Midbrain (tissue), 1 donor: ENCODE measurements around the gene GFRA1.

Experiments
- DNase-seq: peaks from one replicate; lab custom pipeline; 2025; lab: John Stamatoyannopoulos, UW

GFRA1 gene

DNA sequence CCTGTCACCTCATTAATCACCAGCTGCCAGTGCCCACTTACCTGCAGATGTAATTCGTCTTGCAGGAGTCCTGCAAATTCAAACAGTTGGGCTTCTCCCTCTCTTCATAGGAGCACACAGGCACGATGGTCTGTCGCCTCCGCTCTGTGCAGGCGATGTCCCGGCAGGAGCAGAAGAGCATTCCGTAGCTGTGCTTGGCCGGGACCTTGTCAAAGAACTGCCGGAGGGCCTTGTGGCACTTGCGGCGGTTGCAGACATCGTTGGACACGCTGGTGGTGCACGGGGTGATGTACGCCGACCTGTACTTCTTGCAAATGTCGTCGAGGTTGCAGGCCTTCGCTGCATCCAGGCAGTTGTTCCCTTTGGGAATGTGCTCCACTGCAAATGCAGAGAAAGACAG lies 147.8 kb downstream of the GFRA1 start:
- DNase-seq = no peak

DNA sequence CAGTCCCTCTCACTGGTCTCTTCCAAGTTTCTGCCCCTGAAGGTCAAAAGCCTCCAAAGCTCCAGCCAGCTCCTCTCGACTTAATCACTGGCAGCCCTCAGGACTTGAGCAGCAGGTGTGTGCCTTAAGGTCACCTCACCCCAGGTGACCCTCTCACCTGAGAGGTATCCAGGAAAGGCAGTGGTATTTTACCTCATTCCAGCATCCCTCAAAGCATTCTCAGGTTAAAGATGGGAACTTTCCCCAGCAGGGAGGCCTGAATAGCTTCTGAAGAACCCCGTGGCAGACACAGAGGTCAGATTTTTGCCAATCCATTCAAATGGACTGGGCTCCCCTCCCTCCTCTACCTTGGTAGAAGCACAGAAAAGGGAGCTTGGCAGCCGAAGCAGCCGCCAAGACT lies 148.2 kb downstream of the GFRA1 start:
- DNase-seq = no peak

DNA sequence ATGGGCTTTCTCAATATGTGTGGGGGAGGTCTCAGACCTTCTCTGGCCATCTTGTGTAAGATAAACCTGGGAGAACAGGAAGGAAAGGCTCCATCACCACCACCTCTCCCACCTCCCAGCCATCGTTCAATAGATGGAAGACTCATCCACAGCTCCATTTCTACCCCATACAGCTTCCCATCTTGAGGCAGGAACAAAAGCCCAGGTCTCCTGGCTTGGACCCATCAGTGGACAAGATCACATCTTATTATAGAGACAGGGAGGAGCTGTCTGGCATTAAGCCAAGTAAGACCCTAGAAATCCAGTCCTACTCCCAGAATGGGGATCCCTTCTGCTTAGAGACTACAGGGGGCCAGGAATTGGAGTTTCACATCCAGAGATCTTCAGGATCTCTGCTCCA lies 150.3 kb downstream of the GFRA1 start:
- DNase-seq = no peak

DNA sequence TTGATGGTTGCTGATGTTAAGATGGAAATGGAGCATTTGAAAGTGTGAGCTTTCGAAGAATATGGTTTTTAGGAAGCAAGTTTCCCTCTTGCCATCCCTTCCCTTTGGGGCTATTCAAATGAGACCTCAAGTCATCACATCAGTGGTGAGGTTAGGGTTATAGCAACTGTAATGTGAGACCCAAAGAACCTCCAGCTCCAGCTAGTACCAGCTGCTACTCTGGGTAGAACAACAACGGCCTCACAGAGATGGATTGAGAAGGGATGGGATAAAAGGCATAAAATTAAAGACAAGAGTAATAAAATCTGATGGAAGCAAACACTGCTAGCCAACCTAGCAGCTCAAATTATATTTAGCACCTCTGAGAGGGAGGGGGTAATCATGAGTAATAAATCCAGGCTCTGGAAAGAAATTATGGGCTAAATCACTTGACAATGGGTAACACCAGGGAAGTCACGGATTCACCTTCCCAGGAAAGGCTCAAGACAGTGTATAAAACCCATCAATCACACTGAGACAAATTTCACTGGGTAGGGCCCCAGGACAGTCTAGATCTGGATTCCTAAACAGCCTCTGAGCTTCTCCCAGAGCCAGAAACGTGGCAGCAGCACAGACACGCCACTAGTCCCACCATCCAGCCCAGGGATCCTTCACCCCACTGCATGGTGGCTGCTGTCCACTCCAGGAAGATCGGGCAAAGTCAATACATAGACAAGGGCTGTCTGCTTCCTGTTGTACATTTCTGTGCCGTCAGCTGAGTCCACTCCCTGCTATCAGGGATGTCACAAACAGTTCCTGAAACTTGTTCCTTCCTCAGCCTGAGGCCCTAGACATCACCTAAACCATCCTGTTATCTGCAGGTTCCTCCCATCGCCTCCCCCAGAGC lies 151.1 kb downstream of the GFRA1 start:
- DNase-seq = no peak

DNA sequence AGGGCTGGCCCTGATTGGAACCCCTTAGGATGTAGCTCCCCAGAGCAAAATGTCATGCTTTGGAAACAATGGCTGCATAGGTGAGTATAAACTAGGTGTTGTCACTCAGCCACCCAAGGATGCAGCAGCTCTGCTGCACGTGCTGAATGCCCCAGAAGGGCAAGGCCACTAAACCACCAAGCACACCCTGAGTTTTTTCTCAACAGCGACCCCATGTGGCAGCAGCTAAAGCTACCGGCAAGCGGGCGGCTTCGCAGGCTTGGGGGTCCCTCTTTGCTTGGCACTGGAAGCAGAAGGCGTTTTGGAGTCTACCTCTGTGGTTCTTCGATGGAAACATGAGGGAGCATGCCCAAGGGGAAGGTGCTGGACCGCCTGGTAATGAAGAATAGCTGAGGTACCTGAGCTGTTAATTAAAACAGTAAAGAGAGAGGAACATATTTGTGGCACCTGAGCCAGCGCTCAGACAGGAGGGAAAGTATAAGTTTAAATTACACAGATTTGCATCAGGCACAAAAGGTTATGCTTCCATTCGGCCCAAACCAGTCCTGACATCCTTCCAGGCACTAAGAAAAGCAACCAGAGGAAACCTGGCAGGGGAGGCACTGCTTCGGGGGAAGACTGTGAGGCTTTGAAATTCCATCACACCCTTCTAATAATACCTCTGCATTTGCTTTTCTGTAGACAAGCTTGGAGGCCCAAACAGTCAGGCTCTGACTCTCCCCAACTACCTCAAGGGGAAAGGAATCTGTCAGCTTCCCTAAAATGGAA lies 152.1 kb downstream of the GFRA1 start:
- peak; percentile 1 for DNase-seq

DNA sequence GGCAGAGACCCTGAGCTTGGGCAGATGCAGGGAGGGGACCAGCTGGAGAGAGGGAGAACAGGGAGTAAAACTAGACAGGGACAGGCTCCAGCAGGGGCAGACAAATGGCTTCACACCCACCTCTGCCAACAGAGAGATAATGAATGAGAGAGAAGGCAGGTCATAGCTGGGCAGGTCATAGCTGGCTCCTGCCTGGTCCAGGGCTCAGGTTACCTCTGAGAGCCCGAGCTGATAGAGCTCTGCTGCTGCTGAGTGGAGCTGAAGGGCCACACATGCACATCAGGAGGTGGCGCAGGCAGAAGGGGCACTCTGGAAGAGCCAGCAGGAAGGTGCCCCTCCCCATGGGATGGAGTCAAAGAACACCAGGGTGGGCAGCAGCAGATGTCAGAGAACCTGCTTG lies 154.2 kb downstream of the GFRA1 start:
- no peak for DNase-seq

DNA sequence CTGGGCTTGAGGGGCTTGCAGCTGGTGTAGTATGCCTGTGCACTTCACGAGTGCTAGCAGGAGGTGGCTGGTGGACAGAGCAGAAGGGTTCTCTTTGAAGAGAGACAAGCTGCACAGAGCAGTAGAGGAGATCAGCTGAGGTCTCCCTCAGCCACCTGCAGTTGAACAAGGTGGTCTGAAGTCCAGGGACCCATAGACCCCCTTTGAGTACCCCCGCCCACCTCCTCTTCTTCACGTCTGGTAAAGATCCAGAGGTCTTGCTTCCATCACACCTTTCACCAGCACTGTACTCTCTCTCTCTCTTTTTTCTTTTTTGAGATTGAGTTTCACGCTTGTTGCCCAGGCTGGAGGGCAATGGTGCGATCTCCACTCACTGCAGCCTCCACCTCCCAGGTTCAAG lies 157.2 kb downstream of the GFRA1 start:
- no peak for DNase-seq

DNA sequence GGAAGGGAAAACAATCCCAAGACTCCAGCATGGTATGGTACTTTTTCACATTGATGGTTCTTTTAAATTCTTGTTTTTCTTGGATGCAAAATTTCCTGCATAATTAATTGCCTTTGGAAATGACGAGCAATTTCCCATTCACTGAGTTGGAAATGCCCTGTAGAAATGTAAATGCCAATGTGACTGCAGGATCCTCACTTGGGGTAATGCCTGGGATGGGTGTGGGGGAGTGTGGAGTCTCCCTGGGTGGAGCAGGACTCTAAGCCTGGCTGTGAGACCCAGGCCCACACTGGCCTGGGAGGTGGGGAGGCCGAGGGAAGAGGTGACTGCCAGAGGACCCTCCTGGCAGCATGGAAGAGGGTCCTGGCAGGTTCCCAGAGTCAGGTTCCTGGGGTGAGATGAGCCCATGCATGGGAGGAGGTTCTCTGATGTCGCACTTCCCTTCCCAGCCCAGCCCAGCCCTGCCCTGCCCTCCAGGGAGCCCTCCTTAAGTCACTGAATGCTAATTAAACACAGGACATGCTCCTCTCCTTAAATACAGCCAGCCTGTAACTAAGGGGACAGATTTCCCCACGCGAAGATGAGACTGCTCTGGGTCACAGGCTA lies 157.9 kb downstream of the GFRA1 start:
- DNase-seq = no peak

DNA sequence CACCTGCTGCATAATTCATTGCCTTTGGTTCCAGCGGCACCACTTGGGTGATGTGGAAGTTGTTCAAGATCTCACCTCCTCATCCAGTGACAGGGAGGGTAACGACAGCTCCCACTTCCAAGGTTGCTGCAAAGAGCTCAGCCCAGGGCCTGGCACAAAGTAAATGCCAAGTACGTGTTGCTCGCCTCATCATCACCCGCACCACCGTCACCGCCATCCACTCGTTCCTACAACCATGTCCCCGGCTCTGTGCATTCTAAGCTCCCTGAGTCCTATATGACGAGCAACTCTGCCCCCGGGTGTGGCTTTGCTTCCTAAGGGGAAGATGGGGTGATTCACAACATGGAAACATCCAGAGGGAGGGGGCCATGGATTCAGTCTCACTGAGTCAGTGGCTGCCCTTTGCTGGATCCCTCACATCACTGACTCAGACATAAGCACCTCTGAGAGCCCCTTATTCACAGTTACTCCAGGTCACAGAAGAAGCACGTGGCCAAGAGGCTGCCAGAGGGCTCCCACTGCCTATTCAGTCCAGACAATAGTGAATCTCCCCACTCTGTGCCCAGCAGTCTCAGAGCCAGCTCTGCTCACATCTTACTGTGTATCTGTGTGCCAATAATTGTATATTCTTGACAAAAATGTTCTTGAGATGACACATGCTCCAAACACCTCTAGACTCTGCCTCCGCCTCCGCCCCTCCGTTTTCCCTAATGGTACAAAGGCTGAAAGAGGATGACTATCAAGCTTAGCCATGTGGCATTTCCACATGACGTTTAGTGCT lies 159.1 kb downstream of the GFRA1 start:
- DNase-seq = no peak

DNA sequence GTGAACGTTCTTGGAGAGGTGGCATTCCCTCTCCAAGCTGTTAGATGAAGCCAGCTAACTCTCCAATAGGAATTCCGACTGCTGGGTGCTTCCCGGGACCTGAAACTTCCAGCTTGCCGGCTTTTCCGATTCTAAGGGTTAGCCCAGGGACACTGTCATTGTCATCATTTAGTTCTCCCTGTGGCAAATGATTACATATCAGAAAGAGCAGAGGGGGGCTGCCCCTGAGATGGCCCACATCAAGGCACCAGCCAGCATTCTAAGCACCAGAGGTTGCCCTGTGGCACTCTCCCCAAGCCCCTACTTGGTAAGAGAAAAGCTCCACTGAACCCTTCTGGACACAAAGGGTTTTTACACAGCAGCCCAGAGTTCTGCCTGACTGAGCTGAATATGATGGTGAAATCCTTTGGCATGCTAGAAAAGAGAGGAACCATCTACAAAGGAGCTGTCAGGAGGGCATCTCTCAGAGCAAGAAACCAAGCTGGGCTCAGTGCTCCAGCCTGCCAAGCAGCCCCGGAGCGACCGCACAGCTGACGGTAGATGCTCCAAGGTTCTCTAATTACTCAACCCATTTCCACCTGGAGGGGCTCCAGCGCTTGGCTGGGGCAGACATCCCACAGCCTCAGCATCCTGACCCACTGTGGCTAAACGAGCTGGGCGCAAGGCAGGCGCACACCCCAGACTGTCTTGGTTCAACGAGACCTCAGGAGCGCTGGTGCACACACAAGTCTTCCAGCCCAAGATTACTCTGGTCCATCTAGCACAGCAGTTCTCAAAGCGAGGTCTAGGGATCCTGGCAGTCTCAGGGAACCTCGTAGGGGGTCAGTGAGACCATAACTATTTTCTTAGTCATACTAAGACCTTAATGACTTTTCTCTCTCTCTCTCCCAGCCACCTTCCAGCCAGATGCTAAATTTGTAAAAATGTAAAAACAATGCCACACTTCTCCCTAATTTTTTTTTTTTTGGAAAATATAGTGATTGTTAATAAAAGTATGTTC lies 160.5 kb downstream of the GFRA1 start:
- DNase-seq = no peak

DNA sequence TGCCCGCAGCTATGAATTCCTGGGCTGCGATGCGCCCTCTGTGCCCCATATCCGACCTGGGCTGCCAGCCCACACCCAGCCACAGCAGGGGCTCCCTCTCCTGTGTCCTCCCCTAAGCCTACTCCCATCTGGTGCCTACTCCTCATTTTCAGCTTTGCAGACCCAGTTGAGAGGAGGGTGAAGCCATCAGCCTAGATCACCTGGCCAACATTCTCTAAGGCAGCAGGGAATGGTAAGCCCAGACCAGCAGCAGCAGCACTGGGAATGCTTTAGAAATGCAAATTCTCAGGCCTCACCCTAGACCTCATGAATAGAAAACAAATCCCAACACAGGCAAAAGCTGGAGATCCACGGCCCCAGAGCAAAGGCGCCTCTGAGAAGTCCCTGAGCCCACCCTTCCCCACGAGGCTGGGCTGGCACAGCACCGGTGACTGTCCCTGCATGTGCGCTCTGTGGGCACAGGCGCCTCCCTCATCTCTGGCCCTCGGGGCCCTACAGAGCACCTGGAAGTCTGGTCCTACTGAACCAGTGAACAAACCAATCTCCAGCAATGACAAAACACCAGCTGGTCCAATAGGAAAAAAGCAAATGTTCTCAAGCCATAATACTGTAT lies 161.4 kb downstream of the GFRA1 start:
- no peak for DNase-seq

DNA sequence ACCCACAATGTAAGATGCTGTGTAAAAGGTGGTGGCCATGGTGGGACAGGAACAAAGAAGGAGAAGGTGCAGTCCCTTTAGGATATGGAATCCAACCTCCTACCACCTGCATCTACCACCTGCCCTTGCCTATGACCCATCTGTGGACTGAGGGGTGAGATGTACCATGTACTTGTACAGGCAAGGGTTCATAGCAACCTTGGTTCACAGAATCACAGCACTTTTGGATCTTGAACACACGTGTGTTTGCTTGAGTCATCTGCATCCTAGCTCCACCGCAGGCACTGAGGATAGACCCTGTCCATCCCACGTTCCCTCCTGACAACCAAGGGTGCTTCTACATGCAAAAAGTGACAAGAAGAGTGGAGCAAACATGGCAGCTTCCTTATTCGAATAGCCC lies 162.3 kb downstream of the GFRA1 start:
- no peak for DNase-seq

DNA sequence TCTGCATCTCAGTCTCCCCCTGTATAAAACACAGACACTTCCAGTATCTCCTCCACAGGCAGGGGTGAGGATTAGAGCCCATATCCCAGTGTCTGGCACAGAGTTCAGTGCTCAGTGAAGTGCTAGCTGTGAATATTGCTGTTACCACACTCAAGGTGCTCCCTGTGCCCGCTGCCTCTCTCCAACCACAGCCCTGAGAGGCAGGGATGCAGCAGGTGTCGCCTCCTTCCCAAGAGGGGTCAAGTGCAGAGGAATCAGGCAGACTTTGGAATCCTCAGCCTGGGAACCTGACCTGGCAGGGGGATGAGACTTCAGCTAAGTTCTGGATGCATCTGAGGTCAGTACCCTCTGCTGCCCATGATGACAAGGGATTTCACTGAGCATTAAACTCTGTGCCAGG lies 163.1 kb downstream of the GFRA1 start:
- no peak for DNase-seq

DNA sequence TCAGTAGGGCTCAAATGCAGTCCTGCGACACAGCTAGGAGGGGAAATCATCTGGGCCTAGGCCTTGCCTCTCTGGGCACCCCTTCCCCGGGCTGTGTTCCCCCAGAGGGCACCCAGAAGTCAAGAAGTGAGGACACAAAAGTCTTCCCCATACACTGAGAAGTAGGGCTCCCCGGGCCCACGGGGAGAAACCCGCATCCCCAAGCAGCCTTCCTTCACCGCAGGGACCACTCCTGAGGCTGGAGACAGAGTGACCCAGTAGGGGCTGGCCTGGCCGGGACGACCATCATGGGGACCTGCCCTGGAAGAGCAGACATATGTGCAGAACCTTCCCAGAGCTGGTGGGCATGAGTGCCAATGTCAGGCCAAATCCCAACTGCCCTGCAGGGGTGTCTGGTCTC lies 163.5 kb downstream of the GFRA1 start:
- no peak for DNase-seq

DNA sequence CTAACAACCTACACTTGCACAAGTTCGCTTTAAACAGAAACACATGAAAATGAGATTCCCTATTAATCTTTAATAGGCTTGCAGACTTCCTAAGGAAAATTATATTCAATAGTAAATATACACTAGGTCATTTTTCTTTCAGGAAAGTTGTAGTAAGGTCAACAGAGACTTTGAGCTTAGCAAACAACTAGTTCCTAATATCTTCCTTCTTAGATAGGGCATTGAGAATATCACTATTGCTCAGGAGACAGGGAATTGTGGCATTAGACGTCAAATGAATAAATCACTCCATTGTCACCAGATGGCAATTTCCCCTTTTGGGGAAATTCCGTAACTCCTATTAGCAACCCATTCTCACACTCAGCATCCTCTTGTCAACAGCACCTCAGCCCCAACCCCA lies 164.9 kb downstream of the GFRA1 start:
- DNase-seq = no peak

DNA sequence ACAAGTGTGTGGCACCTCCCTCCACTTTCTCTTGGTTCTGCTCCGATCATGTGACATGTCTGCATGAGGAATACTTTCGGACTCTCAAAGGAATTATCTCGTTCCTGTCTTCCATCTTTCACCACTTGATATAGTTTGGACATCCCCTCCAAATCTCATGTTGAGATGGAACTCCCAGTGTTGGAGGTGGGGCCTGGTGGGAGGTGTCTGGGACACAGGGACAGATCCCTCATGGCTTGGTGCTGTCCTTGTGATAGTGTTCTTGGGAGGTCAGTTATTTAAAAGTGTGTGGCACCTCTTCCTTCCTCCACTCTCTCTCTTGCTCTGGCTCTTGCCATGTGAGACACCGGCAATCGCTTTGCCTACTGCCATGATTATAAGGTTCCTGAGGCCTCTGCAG lies 166.4 kb downstream of the GFRA1 start:
- DNase-seq = no peak

DNA sequence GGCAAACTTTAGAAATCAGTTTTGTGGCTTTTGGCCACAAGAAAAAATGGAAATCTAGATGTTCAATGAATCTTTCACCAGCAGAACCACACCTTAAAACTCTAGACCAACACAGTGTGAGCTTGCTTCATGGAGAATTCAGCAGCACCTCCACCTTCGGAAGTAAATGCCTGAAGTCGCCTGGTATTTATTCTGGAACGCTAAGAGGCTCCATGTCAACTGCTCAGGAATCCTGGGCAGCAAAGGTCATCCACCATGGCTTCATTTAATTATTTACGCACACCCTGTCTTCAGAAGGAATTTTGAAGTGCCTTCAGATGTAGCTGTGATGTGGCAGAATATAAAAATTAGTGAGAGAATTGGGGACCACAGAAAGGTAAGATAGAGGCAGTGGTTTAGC lies 167.7 kb downstream of the GFRA1 start:
- DNase-seq = no peak

DNA sequence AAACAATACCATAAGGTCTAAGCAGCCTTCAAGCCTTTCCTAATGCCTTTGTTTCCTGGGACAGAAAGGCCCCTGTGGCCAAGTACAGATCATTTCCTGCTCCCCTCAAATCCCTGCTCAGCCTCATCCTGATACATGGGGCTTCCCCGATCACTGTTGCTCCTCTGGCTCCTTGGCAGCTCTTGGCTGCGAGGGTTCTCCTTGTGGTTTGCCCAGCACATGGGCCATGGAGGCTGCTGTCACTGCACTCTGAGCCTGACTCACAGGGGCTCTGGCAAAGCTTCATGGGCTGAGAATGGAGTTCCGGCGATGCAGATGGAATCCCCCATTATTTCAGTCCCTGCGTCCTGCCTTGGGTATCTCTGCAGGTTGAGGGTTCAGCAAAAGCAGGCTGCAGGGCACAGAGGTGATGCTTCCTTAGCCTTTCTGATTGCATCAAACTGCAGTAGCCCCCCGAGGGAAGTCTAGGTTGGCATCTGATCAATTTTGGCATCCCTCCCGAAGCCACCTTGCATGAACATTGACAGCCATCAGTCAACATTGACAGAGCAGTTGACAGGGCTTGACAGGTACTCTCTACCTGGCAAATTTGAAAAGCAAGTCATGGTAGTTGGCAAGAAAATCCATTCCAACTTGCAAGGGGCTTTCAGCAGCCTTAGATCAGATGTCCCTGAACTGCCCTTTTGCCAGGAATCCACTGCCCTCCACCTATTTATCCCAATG lies 168.6 kb downstream of the GFRA1 start:
- no peak for DNase-seq

DNA sequence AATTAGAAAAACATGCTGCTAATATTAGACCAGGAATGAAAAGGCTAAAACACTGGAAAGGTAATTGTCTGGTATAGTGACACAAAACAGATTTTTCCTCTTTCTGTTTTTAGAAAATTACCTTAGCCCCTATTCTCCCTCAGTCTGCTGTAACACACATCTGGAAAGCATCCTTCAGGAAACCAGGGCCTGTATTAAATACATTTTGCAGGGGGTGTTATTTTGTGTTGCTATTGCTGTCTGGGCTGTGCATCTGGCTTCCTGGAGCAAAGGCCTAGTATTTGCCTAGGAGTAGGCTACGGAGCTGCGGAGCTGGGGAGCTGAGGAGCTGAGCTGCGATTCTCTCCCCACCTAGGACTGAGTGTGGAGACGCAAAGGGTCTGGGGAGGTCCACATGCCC lies 169.3 kb downstream of the GFRA1 start:
- DNase-seq = no peak
